ENCODE measurements around the gene ANKS1B. TPM values are rescaled to one million over a fixed set of nuclear protein-coding genes. Genes with fewer than 3 reads are reported as not detected.

Gene ANKS1B
- total RNA-seq, 1 donor from 2014 or later: 2.4 TPM

GRCh38 chr12:99783421-99783820, 201.3 kb downstream of the ANKS1B start:
- Histone ChIP-seq H3K4me2 (ENCODE audit: low read length) (no peak overlapping the region), H4K20me1 (ENCODE audit: insufficient read depth, low read length) (no peaks in the 10 kb centered on the region), H3K4me3 (ENCODE audit: insufficient read depth, low read depth, low read length) (no peak overlapping the region), H3K36me3 (ENCODE audit: insufficient read depth, low read length) (no peaks in the 10 kb centered on the region), H3K4me1 (ENCODE audit: insufficient read depth, low read length) (no peaks in the 10 kb centered on the region), H3K27me3 (ENCODE audit: insufficient read depth, low read length) (no peaks in the 10 kb centered on the region), H3K9me3 (ENCODE audit: insufficient read depth, low read depth, low read length) (no peaks in the 10 kb centered on the region), H2AFZ (ENCODE audit: low read depth, low read length) (no peak overlapping the region), H3K27ac (ENCODE audit: low read depth, low read length) (no peak overlapping the region), H3K79me2 (ENCODE audit: insufficient read depth, low read length) (no peaks in the 10 kb centered on the region), H3K9ac (ENCODE audit: low read length) (no peak overlapping the region)
- no peak for TF ChIP-seq CTCF (IDR thresholded peaks at IDR 0.05; ENCODE audit: insufficient read depth, low read depth, low read length)
- no peak for TF ChIP-seq EZH2 (IDR thresholded peaks at IDR 0.05; ENCODE audit: insufficient read depth, low read length)
- H3K9me3 Mint-ChIP-seq (ENCODE audit: unreplicated experiment): no peaks in the 10 kb centered on the region
- H3K4me1 Mint-ChIP-seq (ENCODE audit: low read depth, unreplicated experiment): no peaks in the 10 kb centered on the region
- H3K27me3 Mint-ChIP-seq (ENCODE audit: low read depth, unreplicated experiment): no peaks in the 10 kb centered on the region
- H3K27ac Mint-ChIP-seq (ENCODE audit: unreplicated experiment): no peak overlapping the region
- no peak overlapping the region for H3K4me3 Mint-ChIP-seq (ENCODE audit: unreplicated experiment)
- no peaks in the 10 kb centered on the region for H3K36me3 Mint-ChIP-seq (ENCODE audit: low read depth, unreplicated experiment)
- DNase-seq (ENCODE audit: low read depth) (no peak), FAIRE-seq (no peak)

- Histone ChIP-seq H3K36me3 (ENCODE audit: insufficient read depth, low read length) (no peaks in the 10 kb centered on the region), H2AFZ (ENCODE audit: low read depth, low read length) (no peak overlapping the region), H3K9ac (ENCODE audit: low read length) (no peak overlapping the region), H3K27me3 (ENCODE audit: insufficient read depth, low read length) (no peaks in the 10 kb centered on the region), H4K20me1 (ENCODE audit: insufficient read depth, low read length) (no peaks in the 10 kb centered on the region), H3K4me2 (ENCODE audit: low read length) (no peak overlapping the region), H3K9me3 (ENCODE audit: insufficient read depth, low read depth, low read length) (no peaks in the 10 kb centered on the region), H3K4me1 (ENCODE audit: insufficient read depth, low read length) (no peaks in the 10 kb centered on the region), H3K27ac (ENCODE audit: low read depth, low read length) (no peak overlapping the region), H3K4me3 (ENCODE audit: insufficient read depth, low read depth, low read length) (no peak overlapping the region), H3K79me2 (ENCODE audit: insufficient read depth, low read length) (no peaks in the 10 kb centered on the region)
- no peak overlapping the region for H3K27ac Mint-ChIP-seq (ENCODE audit: unreplicated experiment)
- TF ChIP-seq CTCF (IDR thresholded peaks at IDR 0.05; ENCODE audit: insufficient read depth, low read depth, low read length) (no peak), EZH2 (IDR thresholded peaks at IDR 0.05; ENCODE audit: insufficient read depth, low read length) (no peak)
- no peak overlapping the region for H3K4me3 Mint-ChIP-seq (ENCODE audit: unreplicated experiment)
- FAIRE-seq (no peak), DNase-seq (ENCODE audit: low read depth) (no peak)
- H3K9me3 Mint-ChIP-seq (ENCODE audit: unreplicated experiment): no peaks in the 10 kb centered on the region
- no peaks in the 10 kb centered on the region for H3K36me3 Mint-ChIP-seq (ENCODE audit: low read depth, unreplicated experiment)
- H3K4me1 Mint-ChIP-seq (ENCODE audit: low read depth, unreplicated experiment): no peaks in the 10 kb centered on the region
- H3K27me3 Mint-ChIP-seq (ENCODE audit: low read depth, unreplicated experiment): no peaks in the 10 kb centered on the region
Observed at GRCh38 chr12:99772274-99772673, 212.5 kb downstream of the ANKS1B start.

GRCh38 chr12:99771659-99772058, 213.1 kb downstream of the ANKS1B start:
- no peak overlapping the region for H3K9ac ChIP-seq (ENCODE audit: low read length)
- Mint-ChIP-seq H3K4me3 (ENCODE audit: unreplicated experiment) (no peak overlapping the region), H3K27ac (ENCODE audit: unreplicated experiment) (no peak overlapping the region), H3K27me3 (ENCODE audit: low read depth, unreplicated experiment) (no peaks in the 10 kb centered on the region), H3K9me3 (ENCODE audit: unreplicated experiment) (no peaks in the 10 kb centered on the region), H3K36me3 (ENCODE audit: low read depth, unreplicated experiment) (no peaks in the 10 kb centered on the region), H3K4me1 (ENCODE audit: low read depth, unreplicated experiment) (no peaks in the 10 kb centered on the region)
- no peak overlapping the region for H3K4me2 ChIP-seq (ENCODE audit: low read length)
- H3K4me1 ChIP-seq (ENCODE audit: insufficient read depth, low read length): no peaks in the 10 kb centered on the region
- FAIRE-seq: no peak
- no peaks in the 10 kb centered on the region for H3K27me3 ChIP-seq (ENCODE audit: insufficient read depth, low read length)
- DNase-seq (ENCODE audit: low read depth): no peak
- H3K9me3 ChIP-seq (ENCODE audit: insufficient read depth, low read depth, low read length): no peaks in the 10 kb centered on the region
- H3K4me3 ChIP-seq (ENCODE audit: insufficient read depth, low read depth, low read length): no peak overlapping the region
- no peaks in the 10 kb centered on the region for H3K36me3 ChIP-seq (ENCODE audit: insufficient read depth, low read length)
- H2AFZ ChIP-seq (ENCODE audit: low read depth, low read length): no peak overlapping the region
- H4K20me1 ChIP-seq (ENCODE audit: insufficient read depth, low read length): no peaks in the 10 kb centered on the region
- TF ChIP-seq EZH2 (IDR thresholded peaks at IDR 0.05; ENCODE audit: insufficient read depth, low read length): no peak
- no peak for TF ChIP-seq CTCF (IDR thresholded peaks at IDR 0.05; ENCODE audit: insufficient read depth, low read depth, low read length)
- no peaks in the 10 kb centered on the region for H3K79me2 ChIP-seq (ENCODE audit: insufficient read depth, low read length)
- H3K27ac ChIP-seq (ENCODE audit: low read depth, low read length): no peak overlapping the region
